ENCODE measurements around the gene CILP2. TPM values are rescaled to one million over a fixed set of nuclear protein-coding genes. Genes with fewer than 3 reads are reported as not detected.

Gene CILP2
- total and polyA plus RNA-seq, 9 of the 15 experiments (the other 6 are each of a cell fraction or from before 2014, with no cell fraction given) = 0.04 to 0.35 (median 0.05) TPM; not detected in 2

GRCh38 chr19:19531951-19532805, 5.9 kb upstream of the CILP2 start:
- intact Hi-C loops (cut with micrococcal nuclease) = loop anchor here (1.0 to 2.0 kb wide), 3 partner anchors 22 to 427 kb away; partner anchors contain the start of gene GMIP
- Histone ChIP-seq H3K4me2 (ENCODE audit: insufficient read depth, low read length) (peak overlapping the region; percentile 31; the same call in 1 of the 2 replicates), H3K27me3 (ENCODE audit: control insufficient read depth in 2 of 2, insufficient read depth in 2 of 2, low read length in 2 of 2) (no peaks in the 10 kb centered on the region), H3K9me1 (ENCODE audit: control insufficient read depth, insufficient read depth, low read length) (peaks cover 3% of the 10 kb centered on the region), H4K20me1 (replicated peaks; ENCODE audit: control insufficient read depth, insufficient read depth, low read length) (0 out of 2 replicates have a peak, but pooled peaks cover 10% of the 10 kb centered on the region), H3K36me3 (ENCODE audit: control insufficient read depth, insufficient read depth, low read length) (peaks cover 25% of the 10 kb centered on the region; the same call in 2 of the 3 replicates), H3K4me1 (replicated peaks in 1 of 2; ENCODE audit: control insufficient read depth in 2 of 2, insufficient read depth in 2 of 2, low read length in 2 of 2) (peaks cover 5 to 25% of the 10 kb centered on the region in 2 experiments), H3K27ac (ENCODE audit: extremely low read depth, low read depth, low read length) (no peak overlapping the region), H3K9me3 (replicated peaks; ENCODE audit: control insufficient read depth, insufficient read depth, low read depth, low read length) (no peaks in the 10 kb centered on the region), H3K79me2 (ENCODE audit: control insufficient read depth, insufficient read depth, low read length) (no peaks in the 10 kb centered on the region), H3K4me3 (no peak overlapping the region), H3K9ac (ENCODE audit: insufficient read depth in 1 of 2, low read depth in 2 of 2, low read length in 2 of 2) (peak overlapping the region in 1 of 2 experiments; percentile 77; a peak in 2 of 4 replicates), H2AFZ (ENCODE audit: low read depth, low read length) (peak overlapping the region; percentile 75)
- CTCF ChIA-PET (ENCODE audit: low intra/inter-chr PET ratio) = interaction anchor here (1.6 to 3.2 kb wide), 2 partner anchors 22 to 112 kb away, joined by 9 to 30 read pairs; partner anchors contain the start of gene GMIP
- POLR2A ChIA-PET = interaction anchor here (0.5 to 1.2 kb wide), 6 partner anchors 17 to 421 kb away, joined by 3 to 4 read pairs (median 3); no protein-coding TSS in a partner anchor
- 19% methylated on average over 44 of the region's 48 CpGs for WGBS (ENCODE audit: insufficient coverage, low coverage, missing lambda C conversion rate)
- in situ Hi-C loops (cut with MboI) = loop anchor here (25.0 kb wide), 1 partner anchor 105 kb away; the partner anchor contains the start of genes GMIP and LPAR2
- FAIRE-seq = peak; percentile 69
- ATAC-seq = peak; percentile 89
- peak; percentile 79 to 87 (median 80) for DNase-seq (ENCODE audit: extremely low read depth in 1 of 4, low spot score in 3 of 4)
- BruUV-seq (replicated peaks) = no TSS peak
- TF ChIP-seq L3MBTL2 (IDR thresholded peaks at IDR 0.05) = peak; percentile 68
- TF ChIP-seq ILF3 (IDR thresholded peaks at IDR 0.05; ENCODE audit: borderline replicate concordance) = no peak
- peak; percentile 23; the same call in 1 of the 2 replicates for TF ChIP-seq ZBTB7A (IDR thresholded peaks at IDR 0.05; ENCODE audit: borderline replicate concordance, control insufficient read depth, low read depth, low read length)
- no peak for TF ChIP-seq ESRRB (CRISPR knock-in tag; IDR thresholded peaks at IDR 0.05; ENCODE audit: borderline replicate concordance)
- TF ChIP-seq ZNF239 (CRISPR knock-in tag; IDR thresholded peaks at IDR 0.05) = no peak
- no peak for TF ChIP-seq TRIM28 (IDR thresholded peaks at IDR 0.05)
- no peak for TF ChIP-seq CBX1 (IDR thresholded peaks at IDR 0.05; ENCODE audit: low read depth)
- TF ChIP-seq POLR2AphosphoS2 (IDR thresholded peaks at IDR 0.05; ENCODE audit: low read length) = peak; percentile 70; the same call in 1 of the 2 replicates
- TF ChIP-seq ATF1 (CRISPR knock-in tag; IDR thresholded peaks at IDR 0.05) = no peak
- peak; percentile 45; the same call in 1 of the 2 replicates for TF ChIP-seq ATF1 (tag; IDR thresholded peaks at IDR 0.05)
- TF ChIP-seq HDGF (IDR thresholded peaks at IDR 0.05) = no peak
- peak; percentile 59 for TF ChIP-seq CXXC5 (CRISPR knock-in tag; IDR thresholded peaks at IDR 0.05)
- TF ChIP-seq U2AF2 (optimal IDR thresholded peaks at IDR 0.05; ENCODE audit: low read depth, low read length) = no peak
- peak; percentile 70 for TF ChIP-seq POLR2G (IDR thresholded peaks at IDR 0.05; ENCODE audit: low read depth, low read length)

All from K562 (cell line).